GM20000 (cell line): Measurements from ENCODE around the gene CTNNBL1.

Experiments
- DNase-seq: peaks from one replicate; pipeline ENCODE4 v3.0.0; 2012; ENCODE audit warnings: low spot score
- CTCF ChIP-seq: IDR thresholded peaks from 2 replicates; pipeline ENCODE4 v1.5.1; 2012; ENCODE audit warnings: mild to moderate bottlenecking, control low read depth; ENCODE audit errors: extremely low read depth, missing control alignments

Gene CTNNBL1

GRCh38 chr20:37879843-37880242, 186.0 kb downstream of the CTNNBL1 start:
- DNase-seq, result no peak
- no peak for TF ChIP-seq CTCF

- no peak for TF ChIP-seq CTCF
- DNase-seq, result no peak
These were observed 187.1 kb downstream of the CTNNBL1 start for GRCh38 chr20:37880726-37881591.

GRCh38 chr20:37881601-37882343, 187.9 kb downstream of the CTNNBL1 start:
- no peak for TF ChIP-seq CTCF
- DNase-seq, result no peak

- no peak for DNase-seq
- TF ChIP-seq CTCF, result no peak
These were observed 189.3 kb downstream of the CTNNBL1 start for GRCh38 chr20:37882961-37883712.

GRCh38 chr20:37885042-37885441, 191.2 kb downstream of the CTNNBL1 start:
- no peak for TF ChIP-seq CTCF
- no peak for DNase-seq

GRCh38 chr20:37885593-37886503, 192.0 kb downstream of the CTNNBL1 start:
- DNase-seq, result no peak
- no peak for TF ChIP-seq CTCF
